ENCODE measurements around the gene PGM2. TPM values are rescaled to one million over a fixed set of nuclear protein-coding genes. Genes with fewer than 3 reads are reported as not detected.

PGM2 gene
- polyA plus RNA-seq, 1 donor from 2014 or later: 9.3 TPM

DNA sequence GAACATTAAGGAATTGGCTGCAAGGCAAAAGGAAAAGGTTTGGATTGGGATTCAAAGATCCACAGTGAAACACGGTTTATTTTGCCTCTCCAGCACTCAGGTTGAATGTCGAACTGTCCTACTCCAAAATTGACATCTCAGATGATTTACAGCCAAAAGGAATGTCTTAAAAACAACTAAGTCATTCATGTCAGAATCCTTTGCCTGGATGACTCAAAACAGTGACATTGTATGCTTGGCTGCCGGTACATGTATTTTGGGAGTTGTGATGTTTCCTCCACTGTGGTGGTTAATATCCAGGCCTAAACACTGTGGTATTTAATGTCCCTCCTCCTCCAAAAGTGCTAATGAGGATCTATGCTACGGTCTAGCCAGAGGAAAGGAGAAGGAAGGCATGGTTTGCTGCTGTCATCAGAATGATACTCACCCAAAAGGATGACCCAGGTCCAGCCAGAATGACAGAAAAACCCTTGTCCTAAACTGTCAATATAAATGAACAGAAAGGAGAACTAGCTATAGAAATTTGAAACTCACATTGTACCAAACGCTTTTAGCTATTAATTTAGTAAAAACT is 20.9 kb downstream of the PGM2 start:
- no peak overlapping the region for H3K27ac ChIP-seq (ENCODE audit: low read length)
- H3K9me3 ChIP-seq (ENCODE audit: low read length): no peaks in the 10 kb centered on the region
- H3F3A ChIP-seq (ENCODE audit: insufficient read depth, low read length, poor library complexity, severe bottlenecking): no peaks in the 10 kb centered on the region
- no peaks in the 10 kb centered on the region for H3K79me2 ChIP-seq (replicated peaks; ENCODE audit: insufficient read depth, low read length)
- H3K4me2 ChIP-seq (ENCODE audit: low read length): no peak overlapping the region
- no peak overlapping the region for H3K4me3 ChIP-seq (ENCODE audit: low read length)
- no peak overlapping the region for H3K9ac ChIP-seq (ENCODE audit: low read length)
- H4K20me1 ChIP-seq (ENCODE audit: insufficient read depth): no peaks in the 10 kb centered on the region
- no peaks in the 10 kb centered on the region for H3K36me3 ChIP-seq (ENCODE audit: insufficient read depth, low read length)
- no peak for TF ChIP-seq RAD21 (conservative IDR thresholded peaks at IDR 0.05)
- TF ChIP-seq MXI1 (conservative IDR thresholded peaks at IDR 0.05; ENCODE audit: poor library complexity, severe bottlenecking): no peak
- TF ChIP-seq POLR2AphosphoS5 (IDR thresholded peaks at IDR 0.05): no peak
- no peak for TF ChIP-seq EP300 (conservative IDR thresholded peaks at IDR 0.05; ENCODE audit: poor library complexity, severe bottlenecking)
- no peak for TF ChIP-seq SMC3 (conservative IDR thresholded peaks at IDR 0.05; ENCODE audit: poor library complexity)
- TF ChIP-seq, protein P1, sequence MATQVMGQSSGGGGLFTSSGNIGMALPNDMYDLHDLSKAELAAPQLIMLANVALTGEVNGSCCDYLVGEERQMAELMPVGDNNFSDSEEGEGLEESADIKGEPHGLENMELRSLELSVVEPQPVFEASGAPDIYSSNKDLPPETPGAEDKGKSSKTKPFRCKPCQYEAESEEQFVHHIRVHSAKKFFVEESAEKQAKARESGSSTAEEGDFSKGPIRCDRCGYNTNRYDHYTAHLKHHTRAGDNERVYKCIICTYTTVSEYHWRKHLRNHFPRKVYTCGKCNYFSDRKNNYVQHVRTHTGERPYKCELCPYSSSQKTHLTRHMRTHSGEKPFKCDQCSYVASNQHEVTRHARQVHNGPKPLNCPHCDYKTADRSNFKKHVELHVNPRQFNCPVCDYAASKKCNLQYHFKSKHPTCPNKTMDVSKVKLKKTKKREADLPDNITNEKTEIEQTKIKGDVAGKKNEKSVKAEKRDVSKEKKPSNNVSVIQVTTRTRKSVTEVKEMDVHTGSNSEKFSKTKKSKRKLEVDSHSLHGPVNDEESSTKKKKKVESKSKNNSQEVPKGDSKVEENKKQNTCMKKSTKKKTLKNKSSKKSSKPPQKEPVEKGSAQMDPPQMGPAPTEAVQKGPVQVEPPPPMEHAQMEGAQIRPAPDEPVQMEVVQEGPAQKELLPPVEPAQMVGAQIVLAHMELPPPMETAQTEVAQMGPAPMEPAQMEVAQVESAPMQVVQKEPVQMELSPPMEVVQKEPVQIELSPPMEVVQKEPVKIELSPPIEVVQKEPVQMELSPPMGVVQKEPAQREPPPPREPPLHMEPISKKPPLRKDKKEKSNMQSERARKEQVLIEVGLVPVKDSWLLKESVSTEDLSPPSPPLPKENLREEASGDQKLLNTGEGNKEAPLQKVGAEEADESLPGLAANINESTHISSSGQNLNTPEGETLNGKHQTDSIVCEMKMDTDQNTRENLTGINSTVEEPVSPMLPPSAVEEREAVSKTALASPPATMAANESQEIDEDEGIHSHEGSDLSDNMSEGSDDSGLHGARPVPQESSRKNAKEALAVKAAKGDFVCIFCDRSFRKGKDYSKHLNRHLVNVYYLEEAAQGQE (IDR thresholded peaks at IDR 0.05; ENCODE audit: borderline replicate concordance): no peak
- TF ChIP-seq, protein P2, sequence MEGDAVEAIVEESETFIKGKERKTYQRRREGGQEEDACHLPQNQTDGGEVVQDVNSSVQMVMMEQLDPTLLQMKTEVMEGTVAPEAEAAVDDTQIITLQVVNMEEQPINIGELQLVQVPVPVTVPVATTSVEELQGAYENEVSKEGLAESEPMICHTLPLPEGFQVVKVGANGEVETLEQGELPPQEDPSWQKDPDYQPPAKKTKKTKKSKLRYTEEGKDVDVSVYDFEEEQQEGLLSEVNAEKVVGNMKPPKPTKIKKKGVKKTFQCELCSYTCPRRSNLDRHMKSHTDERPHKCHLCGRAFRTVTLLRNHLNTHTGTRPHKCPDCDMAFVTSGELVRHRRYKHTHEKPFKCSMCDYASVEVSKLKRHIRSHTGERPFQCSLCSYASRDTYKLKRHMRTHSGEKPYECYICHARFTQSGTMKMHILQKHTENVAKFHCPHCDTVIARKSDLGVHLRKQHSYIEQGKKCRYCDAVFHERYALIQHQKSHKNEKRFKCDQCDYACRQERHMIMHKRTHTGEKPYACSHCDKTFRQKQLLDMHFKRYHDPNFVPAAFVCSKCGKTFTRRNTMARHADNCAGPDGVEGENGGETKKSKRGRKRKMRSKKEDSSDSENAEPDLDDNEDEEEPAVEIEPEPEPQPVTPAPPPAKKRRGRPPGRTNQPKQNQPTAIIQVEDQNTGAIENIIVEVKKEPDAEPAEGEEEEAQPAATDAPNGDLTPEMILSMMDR (IDR thresholded peaks at IDR 0.05; ENCODE audit: poor library complexity, severe bottlenecking): no peak
- no peak for TF ChIP-seq TAF1 (IDR thresholded peaks at IDR 0.05; ENCODE audit: low read depth)
- no peak for TF ChIP-seq EZH2 (IDR thresholded peaks at IDR 0.05; ENCODE audit: borderline replicate concordance, insufficient read depth, low read length, poor library complexity, severe bottlenecking)
- no peaks in the 10 kb centered on the region for H3K9me2 ChIP-seq (ENCODE audit: insufficient read depth, low read length)
- no peaks in the 10 kb centered on the region for H3K27me3 ChIP-seq (ENCODE audit: insufficient read depth, low read depth, low read length)
- H2AFZ ChIP-seq (ENCODE audit: low read depth, low read length): no peak overlapping the region

DNA sequence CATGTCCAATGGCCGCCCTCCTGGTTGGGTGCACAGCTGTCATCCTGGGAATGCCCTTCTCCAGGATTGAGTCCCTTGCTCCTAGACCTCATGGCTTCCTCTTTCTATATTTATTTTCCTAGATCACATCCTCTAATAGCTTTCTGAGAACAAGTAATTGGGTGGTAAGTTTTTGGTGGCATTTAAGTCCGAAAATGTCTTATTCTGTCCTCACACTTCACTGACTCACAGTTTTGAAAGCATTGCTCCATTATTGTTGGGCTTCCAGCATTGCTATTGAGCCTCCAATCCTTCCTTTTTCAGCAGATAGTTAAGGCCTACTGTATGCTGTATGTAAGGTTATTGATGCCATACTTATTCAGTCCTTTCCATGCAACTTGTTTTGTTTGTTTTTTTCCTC is 25.9 kb downstream of the PGM2 start:
- TF ChIP-seq MXI1 (conservative IDR thresholded peaks at IDR 0.05; ENCODE audit: poor library complexity, severe bottlenecking): no peak
- TF ChIP-seq TAF1 (IDR thresholded peaks at IDR 0.05; ENCODE audit: low read depth): no peak
- TF ChIP-seq SMC3 (conservative IDR thresholded peaks at IDR 0.05; ENCODE audit: poor library complexity): no peak
- TF ChIP-seq, protein P2 (IDR thresholded peaks at IDR 0.05; ENCODE audit: poor library complexity, severe bottlenecking): no peak
- TF ChIP-seq RAD21 (conservative IDR thresholded peaks at IDR 0.05): no peak
- no peak for TF ChIP-seq EP300 (conservative IDR thresholded peaks at IDR 0.05; ENCODE audit: poor library complexity, severe bottlenecking)
- no peak for TF ChIP-seq POLR2AphosphoS5 (IDR thresholded peaks at IDR 0.05)
- TF ChIP-seq, protein P1 (IDR thresholded peaks at IDR 0.05; ENCODE audit: borderline replicate concordance): no peak
- TF ChIP-seq EZH2 (IDR thresholded peaks at IDR 0.05; ENCODE audit: borderline replicate concordance, insufficient read depth, low read length, poor library complexity, severe bottlenecking): no peak
- Histone ChIP-seq H3K36me3 (ENCODE audit: insufficient read depth, low read length) (no peaks in the 10 kb centered on the region), H3K4me3 (ENCODE audit: low read length) (no peak overlapping the region), H4K20me1 (ENCODE audit: insufficient read depth) (no peaks in the 10 kb centered on the region), H3K27me3 (ENCODE audit: insufficient read depth, low read depth, low read length) (no peaks in the 10 kb centered on the region), H3K27ac (ENCODE audit: low read length) (no peak overlapping the region), H3K9ac (ENCODE audit: low read length) (no peak overlapping the region), H3K79me2 (replicated peaks; ENCODE audit: insufficient read depth, low read length) (no peaks in the 10 kb centered on the region), H3K4me2 (ENCODE audit: low read length) (no peak overlapping the region), H2AFZ (ENCODE audit: low read depth, low read length) (no peak overlapping the region), H3F3A (ENCODE audit: insufficient read depth, low read length, poor library complexity, severe bottlenecking) (no peaks in the 10 kb centered on the region), H3K9me2 (ENCODE audit: insufficient read depth, low read length) (no peaks in the 10 kb centered on the region), H3K9me3 (ENCODE audit: low read length) (no peaks in the 10 kb centered on the region)
